ENCODE measurements around the gene SLC30A9.

SLC30A9 gene

DNA sequence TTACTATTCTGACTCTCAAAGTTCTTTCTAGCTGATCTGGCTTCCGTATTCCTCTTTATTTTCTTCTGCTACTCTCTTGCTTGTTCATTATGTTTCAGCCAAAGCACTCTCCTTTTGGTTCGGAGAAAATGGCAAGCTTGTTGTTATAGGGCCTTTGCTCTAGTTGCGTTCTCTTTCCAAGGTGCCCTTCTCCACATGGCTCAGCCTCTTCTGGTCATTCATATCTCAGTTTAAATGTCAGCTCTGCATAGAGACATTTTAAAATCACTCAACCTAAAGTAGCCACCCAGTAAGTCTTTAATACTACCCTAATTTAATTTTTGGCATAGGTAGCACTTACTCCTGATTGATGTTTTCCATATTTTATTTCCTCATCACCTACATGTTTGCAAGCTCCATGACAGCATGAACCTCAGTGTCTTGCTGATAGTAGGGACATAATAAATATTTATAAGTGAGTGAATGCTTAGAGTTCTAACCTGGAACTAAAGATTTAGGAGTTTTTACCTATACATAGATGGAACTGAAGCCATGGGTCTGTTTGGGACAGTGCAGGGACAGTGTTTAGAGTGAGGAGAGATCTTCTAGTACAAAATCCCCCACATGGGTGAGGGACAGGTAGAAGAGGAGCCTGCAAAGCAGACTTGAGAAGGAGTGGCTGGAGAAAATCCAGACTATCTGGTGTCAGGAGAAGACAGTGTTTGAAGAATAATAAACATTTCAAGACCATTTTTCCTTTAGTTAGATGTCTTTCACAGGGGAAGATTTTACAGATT is 17.9 kb downstream of the SLC30A9 start:
- no peak for DNase-seq

DNA sequence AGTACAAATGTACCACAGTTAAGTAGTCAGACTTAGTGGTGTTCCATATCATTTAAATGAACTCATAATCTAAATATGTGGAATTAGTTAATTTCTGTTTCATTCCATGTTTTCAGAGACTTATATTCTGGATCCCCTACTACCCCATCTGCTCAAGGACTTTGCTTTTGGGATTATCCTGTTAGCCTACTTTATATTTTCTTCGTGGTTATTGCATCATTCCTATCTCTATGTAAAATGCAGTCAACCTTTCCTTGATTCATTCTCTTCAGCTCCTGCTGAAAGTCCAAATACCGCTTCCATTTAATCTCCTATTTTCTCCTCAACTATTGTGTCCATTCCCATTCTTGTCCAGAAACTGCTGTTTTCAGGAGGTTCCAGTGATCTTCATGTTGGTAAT is 25.1 kb downstream of the SLC30A9 start:
- DNase-seq = no peak

DNA sequence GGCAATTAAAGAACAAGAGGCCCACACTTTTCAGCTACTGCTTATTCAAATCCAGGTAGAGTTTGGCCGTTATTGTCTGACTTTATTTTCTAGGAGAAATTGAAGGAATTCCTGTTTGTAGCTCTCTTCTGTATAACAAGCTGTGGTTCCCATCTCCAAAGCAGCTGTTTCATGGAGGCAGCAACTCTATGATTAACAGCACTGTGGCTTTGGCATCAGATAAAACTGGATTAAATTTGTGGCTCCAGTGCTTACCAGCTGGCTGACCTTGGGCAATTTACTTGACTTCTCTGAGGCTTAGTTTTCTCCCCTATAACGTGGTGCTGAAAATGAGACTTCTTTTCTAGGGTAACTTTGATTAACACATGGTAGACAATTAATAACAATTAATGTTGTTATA is 28.1 kb downstream of the SLC30A9 start:
- DNase-seq = no peak

DNA sequence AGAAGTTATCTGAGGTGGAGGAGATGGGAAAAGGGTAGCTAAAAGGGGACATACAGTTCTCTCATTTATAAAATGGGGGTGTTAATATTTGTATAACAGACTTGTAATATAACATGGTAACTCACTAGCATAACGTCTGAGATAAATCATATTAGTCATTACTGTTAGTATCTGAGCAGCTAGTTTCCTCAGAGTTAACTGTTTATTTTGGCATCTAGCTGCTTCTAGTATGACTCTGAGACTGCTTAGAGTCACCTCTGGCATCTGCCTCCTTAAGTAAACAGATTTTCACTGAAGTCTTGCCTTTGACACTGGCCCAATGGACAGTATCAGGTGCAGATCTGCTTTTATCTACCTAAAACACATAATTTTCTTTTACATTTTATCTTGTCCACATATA is 58.1 kb downstream of the SLC30A9 start:
- no peak for DNase-seq

DNA sequence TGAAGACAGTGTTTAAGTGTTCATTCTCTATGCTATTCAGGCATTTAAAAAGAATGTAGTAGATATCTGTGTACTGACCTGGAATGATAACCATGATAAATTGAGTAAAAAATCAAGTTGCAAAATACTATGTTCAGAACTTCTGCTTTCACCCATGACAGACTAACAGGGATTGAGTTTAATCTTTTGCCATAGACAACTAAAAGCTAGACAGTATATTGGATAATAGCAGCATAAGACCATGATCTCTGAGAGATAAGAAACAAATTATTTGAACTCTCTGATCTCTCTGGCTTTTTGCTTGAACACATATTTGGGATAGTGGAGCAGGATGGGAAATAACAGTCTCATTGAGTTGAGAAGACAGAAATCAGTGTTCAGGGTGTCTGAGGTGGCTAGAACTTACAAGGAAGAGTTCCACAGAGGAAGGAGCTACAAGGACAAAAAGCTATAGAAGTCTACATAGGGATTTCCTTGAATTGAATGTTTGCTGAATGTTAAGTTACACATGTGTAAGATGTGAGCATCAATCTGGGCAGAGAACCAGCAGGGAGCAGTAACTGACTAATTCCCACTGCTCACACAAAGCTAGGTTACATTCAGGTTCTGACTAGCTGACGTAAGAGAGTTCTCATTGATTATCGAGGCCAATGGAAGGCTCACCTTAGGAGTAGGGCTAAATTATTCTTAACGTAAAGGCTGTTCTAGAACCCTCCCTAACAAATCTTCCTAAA is 60.4 kb downstream of the SLC30A9 start:
- no peak for DNase-seq

DNA sequence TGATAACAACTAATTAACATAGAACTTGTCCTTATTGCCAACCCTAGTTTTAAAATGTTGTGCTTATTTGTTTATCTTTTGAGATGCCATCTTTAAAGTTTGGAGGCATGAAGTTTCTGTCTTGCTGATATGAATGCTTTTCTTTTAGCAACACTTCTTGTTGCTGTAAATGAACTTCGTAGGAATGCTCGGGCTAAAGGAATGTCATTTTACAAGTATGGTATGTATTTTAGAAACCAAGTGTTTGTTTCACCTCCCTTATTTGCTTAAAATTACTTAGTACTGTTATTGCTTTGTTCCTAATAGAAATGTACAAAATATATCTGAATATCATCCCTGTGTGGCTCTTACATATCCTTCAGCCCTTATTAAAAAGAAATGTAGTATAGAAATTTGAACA is 76.1 kb downstream of the SLC30A9 start:
- no peak for DNase-seq

DNA sequence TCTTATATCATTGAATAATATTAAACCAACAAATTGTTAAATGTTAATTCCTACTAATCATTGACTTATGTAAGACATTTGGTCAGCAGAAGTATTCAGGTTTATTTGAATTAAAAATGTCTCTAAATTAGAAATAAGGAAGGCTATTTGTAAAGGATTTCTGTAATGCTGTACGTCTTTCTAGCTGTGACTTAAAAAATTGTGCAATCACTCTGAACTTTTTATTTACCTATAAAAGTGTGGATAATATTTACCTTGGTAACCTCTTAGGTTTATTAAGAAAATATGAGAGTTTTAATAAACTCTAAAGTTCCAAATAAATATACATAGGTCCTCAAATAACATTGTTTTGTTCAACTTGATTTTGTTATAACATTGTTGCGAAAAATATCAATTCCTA is 76.9 kb downstream of the SLC30A9 start:
- no peak for DNase-seq

DNA sequence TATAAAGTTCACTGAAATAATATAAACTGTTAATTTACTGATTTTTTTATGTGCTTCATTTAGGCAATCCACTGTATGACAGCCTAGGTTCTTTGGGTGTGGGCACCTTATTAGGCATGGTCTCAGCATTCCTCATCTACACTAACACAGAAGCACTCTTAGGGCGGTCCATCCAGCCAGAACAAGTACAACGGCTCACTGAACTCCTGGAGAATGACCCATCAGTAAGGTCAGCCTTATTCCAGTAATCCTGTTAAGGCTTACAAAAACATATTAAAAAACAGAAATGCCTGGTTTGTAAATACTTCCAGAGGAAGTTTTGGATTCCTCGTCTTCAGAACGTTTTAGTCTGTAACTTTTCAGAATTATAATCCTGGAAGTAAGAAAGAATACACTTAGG is 80.1 kb downstream of the SLC30A9 start:
- no peak for DNase-seq

DNA sequence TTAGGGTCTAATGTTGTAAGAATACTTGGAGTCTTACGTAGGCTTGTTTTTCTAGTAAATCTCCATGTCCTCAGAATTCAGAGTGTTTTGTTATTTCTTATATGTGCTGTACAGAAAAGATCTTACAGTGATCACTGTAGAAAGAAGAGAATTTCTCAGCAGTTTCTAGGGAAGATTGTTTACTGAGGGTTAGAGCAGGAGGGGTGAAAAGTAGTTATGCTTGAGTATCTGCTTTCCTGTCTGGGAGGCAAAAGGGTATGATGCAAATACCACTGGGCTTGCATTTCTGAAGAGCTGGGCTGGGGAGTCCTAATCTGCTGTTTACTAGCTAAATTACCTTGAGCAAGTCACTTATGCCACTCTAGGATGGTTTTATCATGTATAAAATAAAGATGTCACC is 84.0 kb downstream of the SLC30A9 start:
- DNase-seq = no peak

DNA sequence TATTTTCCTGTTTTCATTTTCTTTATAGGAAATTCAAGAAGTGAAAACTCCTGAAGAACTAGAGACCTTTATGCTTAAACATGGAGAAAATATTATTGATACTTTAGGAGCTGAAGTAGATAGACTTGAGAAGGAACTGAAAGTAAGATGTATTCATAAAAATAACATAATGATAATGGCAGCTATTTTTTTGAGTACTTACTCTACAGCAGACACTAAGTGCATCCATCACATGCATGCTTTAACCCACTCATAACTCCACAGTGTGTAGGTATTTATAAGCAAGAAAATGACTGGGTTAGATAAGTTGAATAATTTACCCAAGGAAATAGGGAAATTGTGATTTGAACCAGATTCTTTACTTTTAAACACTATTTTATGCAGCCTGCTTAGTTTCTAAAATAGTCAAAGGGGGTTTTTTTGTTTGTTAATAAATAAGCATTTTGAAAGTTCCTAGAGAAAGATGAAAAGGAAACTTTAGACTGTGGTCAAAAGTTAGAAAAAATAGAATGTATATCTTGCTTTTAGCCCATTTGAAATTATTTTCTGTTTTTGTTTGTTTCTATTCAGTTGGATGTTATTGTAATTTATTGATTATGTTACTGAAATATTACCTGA is 88.0 kb downstream of the SLC30A9 start:
- no peak for DNase-seq

DNA sequence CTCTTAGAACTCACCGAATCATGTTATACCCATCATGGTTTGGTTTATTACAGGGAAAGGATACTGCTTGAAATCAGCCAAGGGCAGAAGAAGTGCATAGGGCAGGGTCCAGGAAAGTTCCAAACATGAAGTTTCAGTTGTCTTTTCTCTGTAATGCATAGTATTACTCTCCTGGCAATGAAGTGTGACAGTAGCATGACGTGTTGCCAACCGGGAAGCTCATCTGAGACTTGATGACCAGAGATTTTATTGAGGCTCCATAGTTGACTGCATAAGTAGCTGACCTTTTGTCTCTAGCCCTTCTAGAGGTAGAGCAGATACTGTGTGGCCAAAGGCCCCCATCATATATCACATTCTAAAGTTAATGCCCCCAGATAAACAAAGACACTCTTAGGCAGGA is 90.0 kb downstream of the SLC30A9 start:
- DNase-seq = no peak

DNA sequence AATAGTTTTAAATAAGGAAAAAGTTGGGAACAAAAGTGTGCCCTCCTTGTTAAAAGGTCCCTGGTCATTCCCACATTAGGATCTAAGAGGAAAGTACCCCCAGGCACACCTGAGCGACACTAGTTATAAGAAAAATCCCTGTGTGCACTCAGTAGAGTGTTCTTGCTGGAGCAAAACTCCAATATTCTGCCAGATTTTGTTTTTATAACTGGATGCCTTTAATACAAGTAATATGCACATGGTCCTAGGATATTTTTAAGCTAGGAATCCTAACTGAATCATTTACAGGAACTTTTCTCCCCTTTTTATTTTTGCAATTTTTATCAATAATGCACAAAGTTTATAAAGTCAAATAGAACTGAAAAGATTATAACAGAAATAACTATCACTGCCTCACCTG is 93.5 kb downstream of the SLC30A9 start:
- no peak for DNase-seq

DNA sequence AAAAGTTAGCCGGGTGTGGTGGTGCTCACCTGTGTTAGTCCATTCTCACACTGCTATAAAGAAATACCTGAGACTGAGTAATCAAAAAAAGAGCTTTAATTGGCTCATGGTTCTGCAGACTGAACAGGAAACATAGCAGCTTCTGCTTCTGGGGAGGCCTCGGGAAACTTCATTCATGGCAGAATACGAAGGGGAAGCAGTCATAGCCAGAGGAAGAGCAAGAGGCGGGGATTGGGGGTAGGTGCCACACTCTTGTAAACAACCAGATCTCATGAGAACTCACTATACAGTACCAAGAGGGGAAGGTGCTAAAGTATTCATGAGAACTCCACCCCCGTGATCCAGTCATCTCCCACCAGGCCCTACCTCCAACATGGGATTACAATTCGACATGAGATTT is 98.1 kb downstream of the SLC30A9 start:
- DNase-seq = no peak

DNA sequence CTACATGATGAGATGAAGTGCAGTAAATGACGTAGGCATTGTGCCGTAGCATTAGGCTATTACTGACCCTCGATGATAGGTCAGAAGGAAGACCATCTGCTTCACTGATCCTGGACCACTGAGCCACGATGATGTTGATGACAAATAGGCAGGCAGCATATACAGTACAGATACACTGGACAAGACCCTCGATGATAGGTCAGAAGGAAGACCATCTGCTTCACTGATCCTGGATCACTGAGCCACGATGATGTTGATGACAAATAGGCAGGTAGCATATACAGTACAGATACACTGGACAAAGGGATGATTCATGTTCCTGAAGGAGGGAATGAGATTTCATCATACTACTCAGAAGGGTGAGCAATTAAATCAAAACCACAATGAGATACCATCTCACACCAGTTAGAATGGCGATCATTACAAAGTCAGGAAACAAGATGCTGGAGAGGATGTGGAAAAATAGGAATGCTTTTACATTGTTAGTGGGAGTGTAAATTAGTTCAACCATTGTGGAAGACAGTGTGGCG is 111.2 kb downstream of the SLC30A9 start:
- DNase-seq = no peak

DNA sequence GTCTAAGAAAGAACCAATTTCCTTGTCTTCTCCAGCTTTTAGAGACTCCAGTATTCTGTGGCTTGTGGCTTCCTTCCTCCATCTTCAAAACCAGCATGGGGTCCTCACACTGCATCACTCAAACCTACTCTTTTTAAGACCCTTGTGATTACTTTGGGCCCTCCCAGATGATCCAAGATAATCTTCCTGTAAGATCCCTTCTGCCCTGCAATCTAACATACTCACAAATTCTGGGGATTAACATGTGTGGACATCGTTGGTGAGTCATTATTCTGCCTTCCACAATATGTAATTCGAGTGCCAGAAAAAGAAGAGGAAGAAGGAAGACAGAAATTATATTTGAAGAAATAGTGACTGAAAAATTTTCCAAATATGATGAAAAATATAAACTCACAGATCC is 114.2 kb downstream of the SLC30A9 start:
- no peak for DNase-seq

DNA sequence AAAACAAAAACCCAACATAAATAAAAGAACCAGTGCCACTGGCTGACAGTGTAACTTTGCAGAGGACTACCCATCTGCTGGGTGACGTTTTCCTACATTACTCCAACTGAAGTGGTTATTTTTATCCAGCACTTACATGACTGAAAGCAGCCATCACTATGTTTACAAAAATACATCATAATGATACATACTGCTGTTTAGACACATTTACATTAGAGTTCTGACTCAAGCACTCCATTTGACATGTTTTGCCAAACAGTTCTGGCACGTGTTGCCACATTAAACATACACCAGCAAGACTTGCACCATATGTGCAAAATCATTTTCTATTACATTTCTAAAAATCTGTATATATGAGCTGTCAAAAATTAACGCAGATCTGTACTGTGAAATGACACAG is 122.5 kb downstream of the SLC30A9 start:
- DNase-seq = no peak

DNA sequence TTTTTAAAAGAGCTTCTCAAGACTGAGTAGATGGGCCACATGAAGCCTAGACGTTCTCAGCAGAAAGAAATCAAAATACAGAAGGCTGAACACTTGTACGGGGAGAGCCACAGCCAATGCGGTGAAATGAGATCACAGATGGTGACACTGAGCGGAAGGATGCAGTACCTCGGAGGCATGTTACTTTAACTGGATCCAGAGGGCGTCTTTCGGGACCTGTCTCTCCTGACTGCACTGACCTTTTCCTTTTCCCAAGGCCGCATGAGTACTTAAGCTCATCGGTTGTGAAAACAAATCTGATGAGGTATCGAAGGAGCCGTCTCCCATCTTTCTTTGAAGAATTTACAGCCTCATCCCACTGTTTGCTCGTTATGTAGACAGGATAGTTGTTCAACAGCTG is 129.6 kb downstream of the SLC30A9 start:
- no peak for DNase-seq

DNA sequence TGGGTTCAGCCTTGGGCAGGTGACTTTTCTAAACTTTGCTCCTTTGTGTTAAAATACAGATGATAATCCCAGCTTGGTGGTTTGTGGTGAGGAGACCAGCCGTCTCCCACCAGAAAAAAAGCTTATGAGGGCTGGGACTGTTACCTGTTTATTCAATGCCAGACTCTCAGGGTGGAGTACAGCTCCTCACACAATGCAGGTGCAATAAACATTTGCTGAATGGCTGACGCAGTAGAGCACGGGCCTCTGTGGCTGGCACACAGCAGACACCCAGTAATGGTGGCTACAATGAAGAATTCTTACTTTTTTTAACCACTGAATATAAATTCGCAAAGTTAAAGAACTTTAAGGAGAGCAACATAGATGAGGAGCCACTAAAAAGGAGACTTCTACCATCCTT is 131.9 kb downstream of the SLC30A9 start:
- no peak for DNase-seq

DNA sequence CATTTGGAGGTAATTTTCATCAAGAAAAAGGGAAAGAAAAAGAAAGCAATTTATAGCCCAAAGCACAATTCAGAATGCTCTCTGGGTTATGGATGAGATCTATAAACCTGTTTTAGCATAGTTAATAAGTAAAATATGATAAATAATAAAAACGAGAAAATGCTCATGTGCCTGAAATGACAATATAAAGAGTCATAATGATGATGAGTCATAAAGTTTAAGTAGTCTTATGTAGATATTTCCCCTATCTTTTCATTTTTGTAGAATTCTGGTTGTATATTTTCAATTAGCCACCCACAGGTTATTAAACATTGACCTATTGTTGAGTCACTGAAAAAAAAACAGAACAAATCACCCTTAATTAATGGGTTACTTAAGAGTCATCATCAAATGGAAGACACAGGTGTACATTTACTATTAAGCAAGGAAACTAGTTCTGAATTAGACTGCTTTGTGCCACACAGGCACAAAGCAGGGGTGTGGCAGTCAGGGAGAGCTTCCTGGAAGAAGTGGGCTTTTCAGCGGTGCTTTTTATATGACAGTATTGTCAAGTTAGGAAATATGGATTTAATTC is 132.8 kb downstream of the SLC30A9 start:
- DNase-seq = no peak

DNA sequence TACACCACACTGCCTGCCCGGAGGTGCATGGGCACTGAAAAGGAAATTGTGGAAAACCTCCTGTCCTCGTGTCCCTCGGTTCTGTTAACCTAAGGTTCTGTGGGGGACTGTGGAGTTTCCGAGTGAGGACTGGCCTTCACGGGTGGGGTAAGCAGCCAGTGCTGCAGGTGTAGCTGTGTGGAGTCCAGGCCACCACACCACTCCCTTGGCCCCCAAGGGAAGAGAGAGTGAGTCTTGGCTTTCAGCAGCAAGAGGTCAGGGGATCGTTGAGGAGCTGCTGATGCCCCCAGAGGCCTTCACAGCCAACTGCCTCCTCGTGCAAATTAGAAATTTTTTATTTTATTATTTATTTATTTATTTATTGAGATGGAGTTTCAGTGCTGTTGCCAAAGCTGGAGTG is 141.8 kb downstream of the SLC30A9 start:
- no peak for DNase-seq

DNA sequence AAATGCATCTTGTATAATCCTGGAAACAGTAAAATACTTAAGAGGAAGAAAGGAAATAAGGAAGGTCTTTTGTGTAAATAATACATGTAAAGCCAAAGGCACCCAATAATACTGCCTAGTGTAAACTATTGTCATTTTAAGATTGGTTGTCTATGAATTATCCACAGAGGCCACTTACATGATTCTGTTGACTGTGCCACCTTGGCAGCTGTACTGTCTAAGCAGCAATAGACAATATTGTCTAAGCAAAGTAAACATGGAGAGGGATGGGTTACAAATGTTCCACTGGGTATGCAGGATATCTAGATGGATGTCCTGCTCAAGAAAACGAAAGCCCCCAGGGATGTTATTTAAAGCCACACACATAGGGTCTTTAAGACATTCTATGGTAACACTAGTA is 142.7 kb downstream of the SLC30A9 start:
- no peak for DNase-seq

DNA sequence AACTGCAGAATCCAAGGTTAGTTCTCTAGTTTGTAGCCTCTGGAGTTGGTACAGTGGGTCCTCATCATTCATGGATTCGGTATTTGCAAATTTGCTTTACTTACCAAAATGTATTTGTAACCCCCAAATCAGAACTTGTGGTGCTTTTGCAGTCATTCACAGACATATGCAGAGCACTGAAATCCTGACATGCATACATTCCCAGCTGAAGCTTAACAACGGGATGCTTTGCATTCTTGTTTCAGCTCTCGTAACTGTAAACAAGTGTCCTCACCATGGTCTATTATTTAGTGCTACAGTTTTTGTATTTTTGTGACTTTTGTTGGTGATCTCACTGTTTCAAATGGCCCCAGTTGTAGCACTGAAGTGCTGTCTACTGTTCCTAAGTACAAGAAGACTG is 146.0 kb downstream of the SLC30A9 start:
- DNase-seq = no peak

All from CD4-positive, alpha-beta T cell treated with Interleukin-4 for 1 hour (primary cell).